GM23338 (cell line): ENCODE measurements around the gene TBCB. TPM values are rescaled to one million over a fixed set of nuclear protein-coding genes. Genes with fewer than 3 reads are reported as not detected.

Experiments
- ATAC-seq: fragments of 200-7000 bp; cut with Tn5 transposase; 3 replicates; pipeline ENCODE4 v1.9.1; 2020
- DNase-seq: peaks from one replicate; pipeline ENCODE4 v3.0.0-alpha.2; 2015; ENCODE audit warnings: low spot score
- H2AFZ ChIP-seq: fragments of 200-600 bp; sonication (generic); 2 replicates; pipeline ENCODE4 v1.8.0; 2016; ENCODE audit warnings: antibody characterized with exemption, mild to moderate bottlenecking, moderate library complexity
- H3F3A ChIP-seq: fragments of 200-600 bp; sonication (generic); replicated peaks from 2 replicates; pipeline ENCODE4 v1.8.0; 2017; ENCODE audit warnings: antibody characterized with exemption, mixed run types, low read depth
- H3K27ac ChIP-seq: fragments of 200-600 bp; sonication (generic); 2 replicates; pipeline ENCODE4 v1.6.1; 2016; ENCODE audit warnings: low read depth
- H3K27me3 ChIP-seq: fragments of 200-600 bp; sonication (generic); 2 replicates; pipeline ENCODE4 v1.8.0; 2016; ENCODE audit warnings: mild to moderate bottlenecking, mixed run types, moderate library complexity; ENCODE audit not compliant: insufficient read depth
- H3K36me3 ChIP-seq: fragments of 200-600 bp; sonication (generic); 2 replicates; pipeline ENCODE4 v1.8.0; 2016; ENCODE audit warnings: mild to moderate bottlenecking; ENCODE audit not compliant: insufficient read depth
- H3K4me1 ChIP-seq: fragments of 200-600 bp; sonication (generic); 2 replicates; pipeline ENCODE4 v1.8.0; 2016; ENCODE audit warnings: mild to moderate bottlenecking, moderate library complexity; ENCODE audit not compliant: insufficient read depth
- H3K4me2 ChIP-seq: fragments of 200-600 bp; sonication (generic); 2 replicates; pipeline ENCODE4 v1.7.1; 2017; ENCODE audit warnings: mixed run types
- H3K4me3 ChIP-seq: fragments of 200-600 bp; sonication (generic); 2 replicates; pipeline ENCODE4 v1.6.1; 2016; ENCODE audit warnings: mixed run types
- H3K79me2 ChIP-seq: fragments of 200-600 bp; sonication (generic); replicated peaks from 2 replicates; pipeline ENCODE4 v1.8.0; 2017; ENCODE audit warnings: mild to moderate bottlenecking; ENCODE audit not compliant: insufficient read depth
- H3K9me2 ChIP-seq: fragments of 200-600 bp; sonication (generic); 2 replicates; pipeline ENCODE4 v1.8.0; 2017; ENCODE audit not compliant: insufficient read depth
- H4K20me1 ChIP-seq: fragments of 200-600 bp; sonication (generic); replicated peaks from 2 replicates; pipeline ENCODE4 v1.8.0; 2017; ENCODE audit warnings: mild to moderate bottlenecking; ENCODE audit not compliant: insufficient read depth
- H3K27ac Mint-ChIP-seq: 2 replicates; pipeline ENCODE4 v1.8.0; 2020; ENCODE audit warnings: inconsistent platforms, mild to moderate bottlenecking, moderate library complexity, mixed read lengths
- H3K27me3 Mint-ChIP-seq: 3 replicates; pipeline ENCODE4 v1.8.0; 2022; ENCODE audit warnings: low read depth, mild to moderate bottlenecking, moderate library complexity, mixed read lengths, inconsistent platforms; ENCODE audit not compliant: insufficient read depth, poor library complexity
- H3K36me3 Mint-ChIP-seq: 3 replicates; pipeline ENCODE4 v1.8.0; 2021; ENCODE audit warnings: low read depth, mild to moderate bottlenecking, inconsistent platforms, moderate library complexity, mixed read lengths
- H3K4me1 Mint-ChIP-seq: 3 replicates; pipeline ENCODE4 v1.8.0; 2020; ENCODE audit warnings: mild to moderate bottlenecking, inconsistent platforms, mixed read lengths
- H3K4me3 Mint-ChIP-seq: 3 replicates; pipeline ENCODE4 v1.8.0; 2021; ENCODE audit warnings: moderate library complexity, mild to moderate bottlenecking, inconsistent platforms, mixed read lengths
- H3K9me3 Mint-ChIP-seq: 3 replicates; pipeline ENCODE4 v1.8.0; 2020; ENCODE audit warnings: moderate library complexity, mild to moderate bottlenecking, inconsistent platforms, mixed read lengths
- CREB1 ChIP-seq: fragments of 250-450 bp; sonication (Bioruptor Pico); IDR thresholded peaks from 2 replicates; pipeline ENCODE4 v1.5.0; 2020; ENCODE audit warnings: low read depth, mild to moderate bottlenecking, moderate library complexity
- CTCF ChIP-seq, 2 experiments: fragments of 200-600 bp in 1 of 2; sonication (generic) in 1 of 2; conservative IDR thresholded peaks; 2 replicates each; pipeline versions ENCODE4 v1.5.1 to v1.6.1; 2016 to 2017; ENCODE audit warnings: antibody characterized with exemption in 2 of 2, low read depth in 2 of 2, mild to moderate bottlenecking in 2 of 2, moderate library complexity in 1 of 2
- ETS1 ChIP-seq: IDR thresholded peaks from 2 replicates; pipeline ENCODE4 v1.6.1; 2016; ENCODE audit warnings: antibody characterized with exemption
- EZH2phosphoT487 ChIP-seq: fragments of 200-600 bp; sonication (generic); IDR thresholded peaks from one replicate; pipeline ENCODE4 v1.8.1; 2018; ENCODE audit warnings: antibody characterized with exemption; ENCODE audit not compliant: unreplicated experiment
- JUNB ChIP-seq: IDR thresholded peaks from one replicate; pipeline ENCODE4 v1.6.1; 2016; ENCODE audit warnings: antibody characterized with exemption; ENCODE audit not compliant: unreplicated experiment
- NANOG ChIP-seq: IDR thresholded peaks from 2 replicates; pipeline ENCODE4 v1.6.1; 2016; ENCODE audit warnings: antibody characterized with exemption, borderline replicate concordance
- POLR2AphosphoS5 ChIP-seq: IDR thresholded peaks from 2 replicates; pipeline ENCODE4 v1.6.1; 2016; ENCODE audit warnings: antibody characterized with exemption, low read depth
- STAT1 ChIP-seq: IDR thresholded peaks from one replicate; pipeline ENCODE4 v1.6.1; 2016; ENCODE audit warnings: antibody characterized with exemption; ENCODE audit not compliant: unreplicated experiment
- ZNF331 ChIP-seq: fragments of 250-450 bp; sonication (Bioruptor Pico); IDR thresholded peaks from 2 replicates; pipeline ENCODE4 v1.5.0; 2020; ENCODE audit warnings: low read depth, mild to moderate bottlenecking, moderate library complexity
- ZNF462 ChIP-seq: fragments of 250-450 bp; sonication (Bioruptor Pico); IDR thresholded peaks from 2 replicates; pipeline ENCODE4 v1.5.0; 2020; ENCODE audit warnings: mild to moderate bottlenecking, moderate library complexity
- polyA plus RNA-seq: library from polyadenylated mRNA; unstranded; fragments of >200 nt; fragmentation: Nextera tagmentation; extraction: Ambion mirVana; gene quantifications from 2 replicates; pipeline ENCODE4 v1.2.1, GENCODE V29; 2016
- total RNA-seq: library from RNA; depleted of rRNA; stranded (reverse); fragments of >200 nt; shearing (Covaris generic); gene quantifications from 2 replicates; pipeline ENCODE4 v1.2.3, GENCODE V29; 2014

The TBCB gene
- total and polyA plus RNA-seq, 2 experiments from 2014 or later, result 275 to 290 TPM

- 0 out of 2 replicates have a peak, but pooled peaks cover 2% of the 10 kb centered on the region for H3F3A ChIP-seq
- H4K20me1 ChIP-seq, result no peaks in the 10 kb centered on the region; the same call in 1 of the 2 replicates
- Mint-ChIP-seq H3K36me3 (peaks cover 78% of the 10 kb centered on the region), H3K27me3 (peaks cover 5% of the 10 kb centered on the region), H3K27ac (no peak overlapping the region), H3K4me3 (no peak overlapping the region), H3K9me3 (no peaks in the 10 kb centered on the region), H3K4me1 (no peaks in the 10 kb centered on the region)
- H3K36me3 ChIP-seq, result peaks cover 26% of the 10 kb centered on the region
- DNase-seq (no peak), ATAC-seq (no peak)
- no peaks in the 10 kb centered on the region for H3K79me2 ChIP-seq
- H3K27me3 ChIP-seq, result no peaks in the 10 kb centered on the region
- H3K4me3 ChIP-seq, result no peak overlapping the region
- H3K27ac ChIP-seq, result no peak overlapping the region
- H3K4me2 ChIP-seq, result no peak overlapping the region
- no peaks in the 10 kb centered on the region for H3K9me2 ChIP-seq
- no peaks in the 10 kb centered on the region for H3K4me1 ChIP-seq
- no peak for TF ChIP-seq ZNF331 (CRISPR knock-in tag)
- no peak for TF ChIP-seq CTCF (conservative IDR thresholded peaks at IDR 0.05; ENCODE audit: low read depth in 2 of 2)
- no peak for TF ChIP-seq EZH2phosphoT487
- TF ChIP-seq NANOG, result no peak
- TF ChIP-seq ETS1, result no peak
- TF ChIP-seq JUNB, result no peak
- no peak for TF ChIP-seq CREB1
- no peak for TF ChIP-seq ZNF462 (CRISPR knock-in tag)
- no peak for TF ChIP-seq POLR2AphosphoS5
- no peak for TF ChIP-seq STAT1
- no peak overlapping the region for H2AFZ ChIP-seq
Measured at GRCh38 chr19:36089847-36090246, 25.4 kb upstream of the TBCB start.
